Neural crest cell (in vitro differentiated cells): ENCODE data around the gene GJA3. TPM values are rescaled to one million over a fixed set of nuclear protein-coding genes. Genes with fewer than 3 reads are reported as not detected.

Experiments used
- DNase-seq: peaks from one replicate; pipeline ENCODE4 v3.0.0; 2021; ENCODE audit warnings: low read depth, mixed read lengths, low spot score
- H3K27ac Mint-ChIP-seq: one replicate; pipeline ENCODE4 v1.8.0; 2021; ENCODE audit warnings: mild to moderate bottlenecking, mixed read lengths; ENCODE audit not compliant: unreplicated experiment
- H3K27me3 Mint-ChIP-seq: 2 replicates; pipeline ENCODE4 v1.8.0; 2021; ENCODE audit warnings: low read depth, mild to moderate bottlenecking, mixed read lengths
- H3K36me3 Mint-ChIP-seq: 2 replicates; pipeline ENCODE4 v1.8.0; 2021; ENCODE audit warnings: low read depth, mild to moderate bottlenecking, mixed read lengths
- H3K4me1 Mint-ChIP-seq: 2 replicates; pipeline ENCODE4 v1.8.0; 2021; ENCODE audit warnings: mixed read lengths
- H3K4me3 Mint-ChIP-seq: one replicate; pipeline ENCODE4 v1.8.0; 2021; ENCODE audit warnings: mild to moderate bottlenecking, mixed read lengths
- H3K9me3 Mint-ChIP-seq: 2 replicates; pipeline ENCODE4 v1.8.0; 2021; ENCODE audit warnings: mixed read lengths
- CTCF ChIP-seq: fragments of 200-600 bp; sonication (generic); conservative IDR thresholded peaks from 2 replicates; pipeline ENCODE4 v1.5.0; 2021; ENCODE audit warnings: antibody characterized with exemption, mild to moderate bottlenecking
- total RNA-seq: library from RNA; stranded (reverse); gene quantifications from 2 replicates; pipeline ENCODE4 v1.2.1, GENCODE V29; 2021

GJA3 gene
- total RNA-seq, 1 donor from 2014 or later, result not detected

- no peaks in the 10 kb centered on the region for H3K36me3 Mint-ChIP-seq
- TF ChIP-seq CTCF, result no peak
- peaks cover 20% of the 10 kb centered on the region for H3K4me1 Mint-ChIP-seq
- no peak overlapping the region for H3K4me3 Mint-ChIP-seq
- DNase-seq, result no peak
- H3K9me3 Mint-ChIP-seq, result no peaks in the 10 kb centered on the region
- peaks cover 37% of the 10 kb centered on the region for H3K27me3 Mint-ChIP-seq
- no peak overlapping the region for H3K27ac Mint-ChIP-seq
These were observed 17.3 kb upstream of the GJA3 start for GRCh38 chr13:20178156-20178555.

- TF ChIP-seq CTCF, result no peak
- H3K36me3 Mint-ChIP-seq, result no peaks in the 10 kb centered on the region
- DNase-seq, result no peak
- H3K27me3 Mint-ChIP-seq, result peaks cover 41% of the 10 kb centered on the region
- H3K9me3 Mint-ChIP-seq, result no peaks in the 10 kb centered on the region
- H3K4me3 Mint-ChIP-seq, result no peak overlapping the region
- H3K27ac Mint-ChIP-seq, result no peak overlapping the region
- peaks cover 19% of the 10 kb centered on the region for H3K4me1 Mint-ChIP-seq
These were observed 16.4 kb upstream of the GJA3 start for GRCh38 chr13:20177049-20177831.

- Mint-ChIP-seq H3K9me3 (no peaks in the 10 kb centered on the region), H3K36me3 (no peaks in the 10 kb centered on the region), H3K27ac (no peak overlapping the region), H3K4me1 (peaks cover 17% of the 10 kb centered on the region), H3K4me3 (no peak overlapping the region), H3K27me3 (peaks cover 45% of the 10 kb centered on the region)
- no peak for DNase-seq
- TF ChIP-seq CTCF, result no peak
These were observed 15.2 kb upstream of the GJA3 start for GRCh38 chr13:20175907-20176652.

- peaks cover 17% of the 10 kb centered on the region for H3K4me1 Mint-ChIP-seq
- no peak for DNase-seq
- H3K27me3 Mint-ChIP-seq, result peaks cover 51% of the 10 kb centered on the region
- no peaks in the 10 kb centered on the region for H3K9me3 Mint-ChIP-seq
- TF ChIP-seq CTCF, result no peak
- no peak overlapping the region for H3K27ac Mint-ChIP-seq
- no peaks in the 10 kb centered on the region for H3K36me3 Mint-ChIP-seq
- no peak overlapping the region for H3K4me3 Mint-ChIP-seq
These were observed 14.5 kb upstream of the GJA3 start for GRCh38 chr13:20175406-20175794.

- no peak for DNase-seq
- Mint-ChIP-seq H3K27me3 (peaks cover 52% of the 10 kb centered on the region), H3K4me3 (no peak overlapping the region), H3K4me1 (peaks cover 17% of the 10 kb centered on the region), H3K36me3 (no peaks in the 10 kb centered on the region), H3K27ac (no peak overlapping the region), H3K9me3 (no peaks in the 10 kb centered on the region)
- TF ChIP-seq CTCF, result no peak
These were observed 14.0 kb upstream of the GJA3 start for GRCh38 chr13:20174656-20175405.
